H1 (cell line): ENCODE data around the gene DHX38. TPM values are rescaled to one million over a fixed set of nuclear protein-coding genes. Genes with fewer than 3 reads are reported as not detected.

Experiments
- CTCF ChIA-PET: fragments of 300-600 bp; sonication (Branson Sonifier 250); formaldehyde crosslinking; loops from one replicate; lab custom pipeline; 2021; ENCODE audit not compliant: partially characterized antibody; lab: Charles Lee
- POLR2A ChIA-PET: fragments of 300-600 bp; sonication (Branson Sonifier 250); formaldehyde crosslinking; loops from one replicate; lab custom pipeline; 2021; ENCODE audit warnings: inconsistent platforms; ENCODE audit not compliant: partially characterized antibody; lab: Charles Lee
- DNase-seq, 2 experiments: peaks; one replicate each; pipeline versions ENCODE4 v3.0.0 to v3.0.0-alpha.2; 2010 to 2022; ENCODE audit warnings: low spot score in 2 of 2, low read depth in 1 of 2, mixed read lengths in 1 of 2
- FAIRE-seq: peaks from 2 replicates; lab custom pipeline; 2011; peaks lifted over from hg19 to GRCh38; lab: Jason Lieb, UNC
- H2AFZ ChIP-seq: 2 replicates; pipeline ENCODE4 v1.8.1; 2012; ENCODE audit warnings: low read length, inconsistent platforms
- H2AK5ac ChIP-seq: 2 replicates; pipeline ENCODE4 v1.6.1; 2013; ENCODE audit warnings: low read depth, low read length
- H2BK120ac ChIP-seq: replicated peaks from 2 replicates; pipeline ENCODE3; 2013; ENCODE audit warnings: low read depth, low read length, inconsistent platforms
- H2BK12ac ChIP-seq: 2 replicates; pipeline ENCODE4 v1.6.1; 2013; ENCODE audit warnings: low read depth, low read length
- H2BK15ac ChIP-seq: 2 replicates; pipeline ENCODE4 v1.6.1; 2013; ENCODE audit warnings: low read length
- H2BK20ac ChIP-seq: 2 replicates; pipeline ENCODE4 v1.6.1; 2013; ENCODE audit warnings: low read length
- H2BK5ac ChIP-seq: 2 replicates; pipeline ENCODE4 v1.6.1; 2013; ENCODE audit warnings: low read depth, low read length
- H3K14ac ChIP-seq: 2 replicates; pipeline ENCODE4 v1.6.1; 2013; ENCODE audit warnings: inconsistent platforms; ENCODE audit not compliant: insufficient read length
- H3K18ac ChIP-seq: 2 replicates; pipeline ENCODE4 v1.6.1; 2013; ENCODE audit warnings: low read length; ENCODE audit errors: extremely low read depth
- H3K23ac ChIP-seq: 2 replicates; pipeline ENCODE4 v1.6.1; 2013; ENCODE audit warnings: inconsistent platforms; ENCODE audit not compliant: insufficient read length
- H3K23me2 ChIP-seq: 2 replicates; pipeline ENCODE4 v1.6.1; 2013; ENCODE audit warnings: low read depth, low read length
- H3K27ac ChIP-seq: 2 replicates; pipeline ENCODE4 v1.6.1; 2011; ENCODE audit warnings: low read depth, low read length, inconsistent platforms
- H3K27me3 ChIP-seq, 4 experiments: replicated peaks in 1 of 4; 1 replicate in 1 of 4; 2 replicates in 3 of 4; pipeline versions ENCODE4 v1.6.1 to v1.8.1; 2011 to 2013; ENCODE audit warnings: low read length in 3 of 4, mild to moderate bottlenecking in 3 of 4, inconsistent platforms in 2 of 4, mixed read lengths in 2 of 4, moderate library complexity in 1 of 4; ENCODE audit not compliant: control insufficient read depth in 3 of 4, insufficient read depth in 3 of 4; ENCODE audit errors: extremely low read depth in 1 of 4
- H3K36me3 ChIP-seq, 4 experiments: 2 replicates each; pipeline versions ENCODE4 v1.6.1 to v1.8.1; 2011 to 2013; ENCODE audit warnings: mild to moderate bottlenecking in 4 of 4, low read length in 3 of 4, moderate library complexity in 2 of 4, control low read depth in 1 of 4, inconsistent platforms in 1 of 4; ENCODE audit not compliant: insufficient read depth in 4 of 4, control insufficient read depth in 2 of 4
- H3K4ac ChIP-seq: replicated peaks from 2 replicates; pipeline ENCODE3; 2013; ENCODE audit warnings: low read length, low read depth, mixed read lengths, inconsistent platforms; ENCODE audit not compliant: insufficient read length
- H3K4me1 ChIP-seq, 4 experiments: replicated peaks in 1 of 4; 1 replicate in 1 of 4; 2 replicates in 3 of 4; pipeline versions ENCODE4 v1.6.1 to v1.8.1; 2011 to 2013; ENCODE audit warnings: low read length in 3 of 4, inconsistent platforms in 2 of 4, mixed read lengths in 1 of 4; ENCODE audit not compliant: insufficient read depth in 4 of 4, control insufficient read depth in 3 of 4
- H3K4me2 ChIP-seq, 2 experiments: 2 replicates each; pipeline versions ENCODE4 v1.6.1 to v1.8.1; 2011 to 2013; ENCODE audit warnings: low read depth in 2 of 2, low read length in 2 of 2, control low read depth in 1 of 2, inconsistent platforms in 1 of 2, mild to moderate bottlenecking in 1 of 2; ENCODE audit not compliant: insufficient read depth in 1 of 2
- H3K4me3 ChIP-seq, 4 experiments: fragments of 200-600, 300-600 bp in 1 of 4; sonication (generic), shearing (Covaris generic), sonication (Bioruptor Twin) in 1 of 4; 2 replicates each; pipeline versions ENCODE4 v1.5.1 to v1.8.1; 2011 to 2016; ENCODE audit warnings: low read length in 4 of 4, low read depth in 3 of 4, control low read depth in 2 of 4, inconsistent platforms in 2 of 4, mild to moderate bottlenecking in 2 of 4, mixed read lengths in 1 of 4, moderate library complexity in 1 of 4; ENCODE audit not compliant: insufficient read depth in 2 of 4; ENCODE audit errors: extremely low read depth in 1 of 4
- H3K56ac ChIP-seq: replicated peaks from 2 replicates; pipeline ENCODE3; 2013; ENCODE audit warnings: low read depth, mild to moderate bottlenecking, mixed read lengths, low read length, inconsistent platforms; ENCODE audit not compliant: insufficient read length
- H3K79me1 ChIP-seq: 2 replicates; pipeline ENCODE4 v1.6.1; 2013; ENCODE audit warnings: low read depth, low read length, control low read depth
- H3K79me2 ChIP-seq, 2 experiments: 2 replicates each; pipeline versions ENCODE4 v1.6.1 to v1.8.1; 2012 to 2013; ENCODE audit warnings: low read length in 2 of 2, mild to moderate bottlenecking in 2 of 2, inconsistent platforms in 1 of 2; ENCODE audit not compliant: insufficient read depth in 2 of 2, control insufficient read depth in 1 of 2
- H3K9ac ChIP-seq, 4 experiments: replicated peaks in 1 of 4; 1 replicate in 1 of 4; 2 replicates in 3 of 4; pipeline versions ENCODE4 v1.6.1 to v1.8.1; 2011 to 2013; ENCODE audit warnings: low read depth in 3 of 4, low read length in 3 of 4, control low read depth in 2 of 4, mild to moderate bottlenecking in 2 of 4, moderate library complexity in 2 of 4, inconsistent platforms in 1 of 4; ENCODE audit errors: extremely low read depth in 1 of 4
- H3K9me3 ChIP-seq, 2 experiments: 2 replicates each; pipeline versions ENCODE4 v1.6.1 to v1.8.1; 2012 to 2013; ENCODE audit warnings: mild to moderate bottlenecking in 2 of 2, moderate library complexity in 2 of 2, control low read depth in 1 of 2, inconsistent platforms in 1 of 2, low read depth in 1 of 2, low read length in 1 of 2, mixed read lengths in 1 of 2; ENCODE audit not compliant: insufficient read depth in 2 of 2
- H4K20me1 ChIP-seq, 2 experiments: replicated peaks in 1 of 2; 2 replicates each; pipeline versions ENCODE3 to v1.8.1; 2011 to 2013; ENCODE audit warnings: inconsistent platforms in 2 of 2, low read length in 2 of 2, mild to moderate bottlenecking in 1 of 2; ENCODE audit not compliant: insufficient read depth in 2 of 2, control insufficient read depth in 1 of 2
- H4K5ac ChIP-seq: 2 replicates; pipeline ENCODE4 v1.6.1; 2013; ENCODE audit warnings: low read length, low read depth, mixed read lengths, inconsistent platforms; ENCODE audit not compliant: insufficient read length
- H4K8ac ChIP-seq: 2 replicates; pipeline ENCODE4 v1.8.0; 2013; ENCODE audit warnings: mild to moderate bottlenecking, moderate library complexity, low read length, inconsistent platforms; ENCODE audit not compliant: insufficient read depth; ENCODE audit errors: extremely low read depth
- H4K91ac ChIP-seq: replicated peaks from 2 replicates; pipeline ENCODE3; 2013; ENCODE audit warnings: low read length, mixed read lengths, inconsistent platforms; ENCODE audit not compliant: insufficient read length
- CHD2 ChIP-seq: IDR thresholded peaks from 2 replicates; pipeline ENCODE4 v1.6.1; 2012; ENCODE audit warnings: low read length, improper control_type of control experiment
- RFX5 ChIP-seq: IDR thresholded peaks from 2 replicates; pipeline ENCODE4 v1.6.1; 2011; ENCODE audit warnings: low read depth, low read length, improper control_type of control experiment, borderline replicate concordance
- SIRT6 ChIP-seq: IDR thresholded peaks from one replicate; pipeline ENCODE4 v1.7.1; 2012; ENCODE audit warnings: low read length, inconsistent platforms
- SP2 ChIP-seq: IDR thresholded peaks from 2 replicates; pipeline ENCODE4 v1.6.1; 2012; ENCODE audit warnings: mild to moderate bottlenecking, low read length, inconsistent platforms
- SUZ12 ChIP-seq: fragments of 200-600 bp; sonication (generic); IDR thresholded peaks from 2 replicates; pipeline ENCODE4 v1.6.1; 2012; ENCODE audit warnings: mild to moderate bottlenecking, inconsistent platforms, low read length, moderate library complexity, mixed read lengths
- TAF7 ChIP-seq: optimal IDR thresholded peaks from 2 replicates; pipeline ENCODE3; 2011; ENCODE audit warnings: low read depth, mild to moderate bottlenecking, inconsistent platforms, low read length, moderate library complexity, borderline replicate concordance
- WGBS, 2 experiments: shearing (Covaris generic) in 1 of 2; methylation state at CpG; one replicate each; pipeline versions ENCODE4 v1.1.6 to v1.1.7; 2013 to 2015; ENCODE audit warnings: low lambda C conversion rate in 2 of 2, mixed read lengths in 2 of 2, inconsistent platforms in 1 of 2, low coverage in 1 of 2, missing lambda C conversion rate in 1 of 2; ENCODE audit not compliant: insufficient replicate concordance in 2 of 2, insufficient coverage in 1 of 2, insufficient read length in 1 of 2; ENCODE audit errors: extremely low coverage in 1 of 2, missing lambda C conversion rate in 1 of 2; 5-methylcytosine and 5-hydroxymethylcytosine counted together
- polyA plus RNA-seq, 7 experiments: library from polyadenylated mRNA; depleted of rRNA in 3 of 7; stranded (reverse) in 5 of 7; unstranded in 2 of 7; fragments of >200 nt in 5 of 7; fragments of 200-250 nt in 2 of 7; gene quantifications; 1 replicate in 5 of 7; 2 replicates in 1 of 7; 4 replicates in 1 of 7; pipeline versions ENCODE4 v1.2.1 to v1.2.3, GENCODE V29; 2011 to 2013; ENCODE audit warnings: missing spikeins in 2 of 7, mixed read lengths in 2 of 7
- total RNA-seq: library from RNA; stranded (reverse); fragmentation: NEBNext Ultra II Directional; extraction: Animal tissue kit (Norgen Biotek cat#: 25700); gene quantifications from 2 replicates; pipeline ENCODE4 v1.2.1, GENCODE V29; 2021

Gene DHX38
- total and polyA plus RNA-seq, 2 of the 8 experiments (the other 6 are each of a cell fraction or from before 2014, with no cell fraction given), result 27.3 to 53.5 TPM

- Histone ChIP-seq H3K27ac (no peak overlapping the region), H3K27me3 (no peaks in the 10 kb centered on the region), H2BK12ac (no peak overlapping the region), H3K4me1 (no peaks in the 10 kb centered on the region), H3K56ac (no peak overlapping the region), H2BK15ac (no peak overlapping the region), H2BK5ac (no peak overlapping the region), H4K20me1 (peaks cover 0 to 2% of the 10 kb centered on the region in 2 experiments), H2AK5ac (no peak overlapping the region), H3K23ac (no peak overlapping the region), H4K8ac (no peak overlapping the region), H2BK120ac (no peak overlapping the region), H3K14ac (no peak overlapping the region), H3K4me2 (no peak overlapping the region), H3K23me2 (no peaks in the 10 kb centered on the region), H4K91ac (no peak overlapping the region), H3K79me1 (no peaks in the 10 kb centered on the region), H2AFZ (no peak overlapping the region), H3K4me3 (no peak overlapping the region)
- no peak for FAIRE-seq
- DNase-seq, result no peak
- POLR2A ChIA-PET, result interaction anchor here (1.3 to 2.7 kb wide), 3 partner anchors 11 to 16 kb away, joined by 4 to 8 read pairs (median 4); partner anchors contain the start of genes DHX38 and TXNL4B
- WGBS, 2 experiments, result 95% methylated on average over 12 of the region's 12 CpGs; no CpG with 5 or more reads in 1 of the 2 experiments
- TF ChIP-seq SIRT6 (no peak), CHD2 (no peak), SP2 (no peak), SUZ12 (no peak), RFX5 (no peak), TAF7 (no peak)
- TF ChIP-seq, all 59 proteins: peak for 0
- Histone ChIP-seq H3K18ac (no peak overlapping the region), H3K36me3 (peaks cover 24 to 63% (median 52%) of the 10 kb centered on the region in 4 experiments), H3K9me3 (no peaks in the 10 kb centered on the region), H3K79me2 (no peaks in the 10 kb centered on the region), H2BK20ac (no peak overlapping the region), H3K9ac (no peak overlapping the region), H4K5ac (no peak overlapping the region), H3K4ac (no peak overlapping the region)
- CTCF ChIA-PET, result interaction anchor here (1.0 to 2.3 kb wide), 2 partner anchors 13 to 43 kb away, joined by 4 to 6 read pairs; no protein-coding TSS in a partner anchor
Measured at GRCh38 chr16:72109966-72110530, 16.4 kb downstream of the DHX38 start.
